Activated T-cell treated with anti-CD3 and anti-CD28 coated beads for 4 hours (primary cell): ENCODE results near the gene DPM2.

Experiments used
- DNase-seq: peaks from one replicate; pipeline ENCODE4 v3.0.0-alpha.2; 2020

Gene DPM2

GRCh38 chr9:127937388-127938297 is at the start of gene DPM2:
Gene DPM2, minus strand, starts transcription at chr9:127937854. Its CDS starts 34 bp downstream, at chr9:127937820.
- DNase-seq = peak; percentile 73

- no peak for DNase-seq
Observed at GRCh38 chr9:127987103-127987614, 49.5 kb upstream of the DPM2 start.

- no peak for DNase-seq
Observed at GRCh38 chr9:127985011-127985410, 47.4 kb upstream of the DPM2 start.

GRCh38 chr9:127983847-127984289 is 46.2 kb upstream of the DPM2 start:
- DNase-seq = no peak

- no peak for DNase-seq
Observed at GRCh38 chr9:127982912-127983311, 45.3 kb upstream of the DPM2 start.

GRCh38 chr9:127981559-127982121 is 44.0 kb upstream of the DPM2 start:
- no peak for DNase-seq

- DNase-seq = peak; percentile 97
Observed at GRCh38 chr9:127980706-127981558, 43.3 kb upstream of the DPM2 start, which contains the start of gene EEIG1. Gene EEIG1, minus strand, starts transcription at chr9:127980989. Its CDS starts 852 bp downstream, at chr9:127980137.

- no peak for DNase-seq
Observed at GRCh38 chr9:127980060-127980705, 42.5 kb upstream of the DPM2 start.

- no peak for DNase-seq
Observed at GRCh38 chr9:127979333-127980059, 41.8 kb upstream of the DPM2 start.

- no peak for DNase-seq
Observed at GRCh38 chr9:127979015-127979332, 41.3 kb upstream of the DPM2 start.

GRCh38 chr9:127977884-127978647 is 40.4 kb upstream of the DPM2 start:
- no peak for DNase-seq

- no peak for DNase-seq
Observed at GRCh38 chr9:127977009-127977883, 39.6 kb upstream of the DPM2 start.

GRCh38 chr9:127976498-127976897 is 38.8 kb upstream of the DPM2 start:
- no peak for DNase-seq

- no peak for DNase-seq
Observed at GRCh38 chr9:127975376-127976315, 38.0 kb upstream of the DPM2 start.

- DNase-seq = no peak
Observed at GRCh38 chr9:127974769-127975261, 37.2 kb upstream of the DPM2 start.

GRCh38 chr9:127974001-127974768 is 36.5 kb upstream of the DPM2 start:
- no peak for DNase-seq

- no peak for DNase-seq
Observed at GRCh38 chr9:127973169-127974000, 35.7 kb upstream of the DPM2 start.
